NCI-H82 treated with DMSO at 0.1 percent for 48 hours (cell line): Measurements from ENCODE around the gene ARMC2.
"Not testable (repeated sequence)": the region's sequence is repeated elsewhere in the genome, so short reads cannot be mapped to it uniquely, and the experiment has no call there.

ENCODE experiments used
- DNase-seq: peaks from one replicate; lab custom pipeline; 2025; ENCODE audit not compliant: unreplicated experiment; lab: John Stamatoyannopoulos, UW

Gene ARMC2

GRCh38 chr6:108951351-108951953 lies 103.2 kb downstream of the ARMC2 start:
- DNase-seq: no peak

GRCh38 chr6:108952776-108953486 lies 104.7 kb downstream of the ARMC2 start:
- DNase-seq: no peak

GRCh38 chr6:108953681-108954080 lies 105.5 kb downstream of the ARMC2 start:
- no peak for DNase-seq

- no peak for DNase-seq
Measured at GRCh38 chr6:108955329-108955949, 107.2 kb downstream of the ARMC2 start.

GRCh38 chr6:108957221-108957620 lies 109.0 kb downstream of the ARMC2 start:
- no peak for DNase-seq

DNA sequence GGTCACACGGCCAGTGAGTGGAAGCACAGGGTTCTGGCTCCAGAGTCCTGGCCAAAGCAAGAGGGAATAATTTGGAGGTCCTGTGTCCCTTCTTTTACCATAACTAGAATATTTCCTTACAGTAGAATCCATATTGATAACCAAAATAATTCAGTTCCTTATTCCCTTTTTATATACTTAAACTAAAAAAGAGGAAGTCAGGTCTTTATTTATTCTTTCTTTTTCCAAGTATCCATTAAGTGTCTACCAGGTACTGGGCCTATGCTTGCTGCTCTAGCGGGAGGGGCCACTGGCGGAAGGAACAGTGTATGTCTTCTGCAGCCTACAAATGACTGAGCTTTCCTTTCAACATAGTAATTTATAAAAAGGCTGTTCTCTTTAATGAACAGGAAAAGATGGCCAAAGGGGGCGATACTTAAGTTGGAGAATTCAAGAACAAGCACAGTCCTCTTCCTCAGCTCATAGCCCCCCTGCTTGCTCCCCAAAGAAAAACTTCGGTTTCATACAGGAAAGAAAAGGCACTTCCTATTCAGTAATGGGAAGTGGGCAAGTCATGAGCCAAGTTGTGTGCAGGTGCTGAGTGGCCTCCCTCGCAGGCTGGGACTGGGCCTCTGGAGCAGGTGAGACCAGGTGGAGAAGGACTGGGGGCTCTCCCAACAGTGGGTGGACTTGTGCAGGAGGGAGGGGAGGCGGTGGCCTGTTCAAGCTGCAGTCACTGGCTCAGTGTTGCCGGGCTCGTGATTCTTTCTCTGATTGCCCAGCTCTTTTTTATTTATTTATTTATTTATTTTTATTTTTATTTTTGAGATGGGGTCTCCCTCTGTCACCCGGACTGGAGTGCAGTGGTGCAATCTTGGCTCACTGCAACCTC lies 110.9 kb downstream of the ARMC2 start:
- no peak for DNase-seq

DNA sequence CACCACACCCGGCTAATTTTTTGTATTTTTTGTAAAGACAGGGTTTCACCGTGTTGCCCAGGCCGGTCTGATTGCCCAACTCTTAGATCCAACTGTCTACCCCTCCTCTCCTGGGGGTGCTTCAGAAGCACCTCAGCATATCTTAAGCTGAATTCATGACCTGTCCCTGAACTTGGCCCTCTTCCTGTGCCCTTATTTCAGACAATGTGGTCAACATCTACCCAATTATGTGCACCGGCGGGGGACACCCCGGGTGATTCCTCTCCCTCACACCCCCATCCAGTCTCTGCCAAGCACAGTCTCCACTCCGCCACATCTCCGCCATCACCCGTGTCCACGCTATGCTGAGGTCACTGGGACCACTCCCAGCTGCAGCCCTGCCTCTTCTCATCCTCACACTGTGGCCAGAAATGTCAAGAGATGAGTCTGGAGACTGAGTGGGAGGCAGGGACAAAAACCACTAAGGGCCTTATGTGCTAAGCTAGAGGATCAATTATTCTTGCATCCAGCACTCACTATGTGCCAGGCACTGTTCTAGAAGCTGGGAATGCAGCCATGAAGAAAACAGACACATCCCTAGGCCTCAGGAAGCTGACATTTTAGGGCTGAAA lies 111.9 kb downstream of the ARMC2 start:
- no peak for DNase-seq

GRCh38 chr6:108960601-108961000 lies 112.4 kb downstream of the ARMC2 start:
- no peak for DNase-seq

GRCh38 chr6:108961077-108961476 lies 112.9 kb downstream of the ARMC2 start:
- no peak for DNase-seq

- no peak for DNase-seq
Measured at GRCh38 chr6:108961985-108962384, 113.8 kb downstream of the ARMC2 start.

GRCh38 chr6:108966251-108966650 lies 118.0 kb downstream of the ARMC2 start:
- no peak for DNase-seq

DNA sequence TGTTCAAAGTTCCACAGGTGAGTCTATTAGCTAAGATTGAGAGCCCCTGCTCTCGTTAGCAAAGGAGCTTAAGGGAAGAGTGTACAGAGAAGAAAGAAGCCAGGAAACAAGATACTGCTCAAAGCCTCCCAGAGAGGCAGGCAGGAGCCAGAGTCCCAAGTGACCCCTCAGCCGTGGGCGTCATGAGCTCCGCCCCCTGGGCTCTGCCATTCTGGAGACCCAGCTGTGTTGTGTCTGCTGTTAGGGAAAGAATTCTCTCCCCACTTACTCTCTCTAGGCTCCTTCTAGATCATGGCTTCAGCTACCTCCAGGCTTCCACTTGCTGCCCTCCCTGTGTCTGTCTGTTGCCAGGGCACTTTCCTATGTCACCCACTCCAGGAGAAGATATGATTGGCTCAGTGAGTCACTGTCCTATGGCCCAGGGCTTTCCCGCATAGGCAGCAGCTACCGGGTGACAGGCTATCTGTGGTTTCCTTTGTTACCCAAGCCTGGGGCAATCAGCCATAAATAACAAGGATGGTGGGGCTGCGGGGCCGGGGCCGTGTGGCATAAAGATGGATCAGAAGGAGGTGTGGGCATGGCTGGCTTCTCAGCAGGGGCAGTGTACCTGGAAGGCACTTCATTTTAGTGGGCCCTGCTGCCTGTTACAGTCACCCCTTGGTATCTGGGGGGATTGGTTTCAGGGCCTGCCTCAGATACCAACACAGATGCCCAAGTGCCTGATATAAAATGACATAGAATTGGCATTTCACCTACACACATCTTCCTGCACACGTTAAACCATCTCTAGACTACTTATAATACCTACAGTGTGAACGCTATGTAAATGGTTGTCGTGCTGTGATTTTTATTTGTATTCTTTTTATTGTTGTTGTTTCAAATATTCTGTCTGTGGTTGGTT lies 118.9 kb downstream of the ARMC2 start:
- peak; percentile 50 for DNase-seq

- DNase-seq: no peak
Measured at GRCh38 chr6:108968325-108969316, 120.4 kb downstream of the ARMC2 start.

GRCh38 chr6:108969776-108970175 lies 121.6 kb downstream of the ARMC2 start:
- no peak for DNase-seq

GRCh38 chr6:108974201-108974600 lies 126.0 kb downstream of the ARMC2 start:
- DNase-seq: no peak

DNA sequence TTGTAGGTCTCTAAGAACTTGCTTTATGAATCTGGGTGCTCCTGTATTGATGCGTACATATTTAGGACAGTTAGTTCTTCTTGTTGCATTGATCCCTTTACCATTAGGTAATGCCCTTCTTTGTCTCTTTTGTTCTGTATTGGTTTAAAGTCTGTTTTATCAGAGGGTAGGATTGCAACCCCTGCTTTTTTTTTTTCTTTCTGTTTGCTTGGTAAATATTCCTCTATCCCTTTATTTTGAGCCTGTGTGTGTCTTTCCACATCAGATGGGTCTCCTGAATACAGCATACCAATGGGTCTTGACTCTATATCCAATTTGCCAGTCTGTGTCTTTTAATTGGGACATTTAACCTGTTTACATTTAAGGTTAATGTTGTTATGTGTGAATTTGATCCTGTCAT lies 130.4 kb downstream of the ARMC2 start:
- not testable (repeated sequence) for DNase-seq

GRCh38 chr6:108982154-108983113 lies 134.2 kb downstream of the ARMC2 start:
- DNase-seq: no peak

DNA sequence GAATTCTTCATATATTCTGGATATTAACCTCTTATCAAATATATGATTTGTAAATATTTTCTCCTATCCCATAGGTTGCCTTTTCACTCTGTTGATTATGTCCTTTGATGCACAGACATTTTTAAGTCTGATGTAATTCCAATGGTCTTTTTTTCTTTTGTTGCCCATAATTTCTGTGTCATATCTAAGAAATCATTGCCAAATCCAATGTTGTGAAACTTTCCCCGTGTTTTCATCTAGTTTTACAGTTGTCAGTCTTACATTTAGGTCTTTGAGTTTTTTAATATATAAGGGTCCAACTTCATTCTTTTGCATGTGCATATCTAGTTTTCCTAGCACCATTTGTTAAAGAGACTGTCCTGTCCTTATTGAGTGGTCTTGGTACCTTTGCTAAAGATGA lies 134.9 kb downstream of the ARMC2 start:
- no peak for DNase-seq
